ENCODE results near the gene ZMYM2.

The ZMYM2 gene

DNA sequence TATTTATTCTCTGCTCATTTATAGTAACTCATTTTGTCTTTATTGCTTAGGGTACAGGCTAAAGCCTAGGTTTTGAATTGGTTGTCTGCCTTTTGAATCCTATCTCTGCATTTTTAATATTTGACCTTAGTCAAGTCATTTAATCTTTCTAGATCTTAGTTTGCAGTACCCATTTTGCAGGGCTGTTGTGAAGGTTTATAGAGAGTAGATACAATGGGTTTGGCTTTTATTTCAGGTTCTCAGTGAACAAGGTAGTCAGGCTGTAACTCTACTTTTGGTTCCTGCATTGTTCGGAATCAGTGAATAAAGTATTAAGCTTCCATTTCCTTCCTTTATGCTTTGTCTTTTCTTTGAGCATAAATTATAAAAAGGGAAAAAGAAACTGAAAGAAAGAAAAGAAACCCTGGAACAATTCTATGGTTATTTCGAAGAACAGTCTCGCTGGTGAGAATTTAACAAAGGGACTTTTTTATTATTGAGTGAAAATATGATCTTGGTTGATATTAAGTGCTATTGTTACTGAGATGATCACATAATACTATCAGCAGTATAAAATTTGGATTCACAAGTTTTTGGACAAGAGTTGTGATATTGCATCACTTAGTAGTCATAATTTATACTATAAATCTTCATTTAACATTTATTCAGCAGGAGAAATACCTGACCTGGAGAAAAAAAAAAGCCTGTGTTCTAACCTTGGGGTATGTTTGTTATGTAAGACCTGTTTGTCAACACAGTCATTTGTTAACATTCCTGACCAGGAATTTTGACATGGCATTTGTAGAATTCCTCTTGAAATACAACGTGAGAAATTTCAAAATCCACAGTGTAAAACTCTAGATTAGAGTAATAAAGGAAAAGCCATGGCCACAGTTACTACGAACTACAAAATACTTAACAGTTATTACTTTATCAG lies 91.3 kb downstream of the ZMYM2 start:
- no peak for DNase-seq

GRCh38 chr13:20051366-20051765 lies 92.8 kb downstream of the ZMYM2 start:
- DNase-seq = no peak

- DNase-seq = no peak
Observed at GRCh38 chr13:20053016-20053415, 94.5 kb downstream of the ZMYM2 start.

DNA sequence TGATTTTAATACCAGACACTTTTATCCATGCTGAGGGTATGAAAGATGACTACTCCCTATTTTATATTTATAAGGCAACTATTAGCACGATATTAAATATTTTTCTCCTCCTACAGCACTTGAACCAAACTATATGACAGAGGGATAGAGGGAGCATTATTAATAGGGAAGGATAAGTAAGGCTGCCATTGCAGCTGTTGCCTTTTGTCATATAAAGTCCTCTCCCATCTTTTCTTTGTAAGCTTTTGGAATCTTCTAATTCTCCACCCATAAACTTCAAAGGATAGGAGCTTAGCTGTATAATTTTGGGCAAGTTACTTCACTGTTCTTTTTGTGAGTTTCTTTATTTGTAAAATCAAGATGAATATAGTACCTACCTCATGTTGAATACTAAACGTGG lies 95.4 kb downstream of the ZMYM2 start:
- no peak for DNase-seq

- no peak for DNase-seq
Observed at GRCh38 chr13:20054586-20054985, 96.1 kb downstream of the ZMYM2 start.

DNA sequence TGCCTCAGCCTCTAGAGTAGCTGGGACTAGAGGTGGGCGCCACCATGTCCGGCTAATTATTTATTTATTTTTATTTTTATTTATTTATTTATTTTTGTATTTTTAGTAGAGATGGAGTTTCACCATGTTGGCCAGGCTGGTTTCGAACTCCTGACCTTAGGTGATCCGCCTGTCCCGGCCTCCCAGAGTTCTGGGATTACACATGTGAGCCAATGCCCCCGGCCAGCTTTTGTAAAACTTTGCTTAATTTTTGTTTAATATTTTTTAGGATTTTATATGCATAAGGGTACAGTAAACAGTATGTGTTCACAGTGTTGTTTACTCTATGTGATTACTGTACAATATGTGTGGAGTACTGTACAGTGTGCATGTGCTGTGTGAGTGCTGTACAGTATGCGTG lies 98.7 kb downstream of the ZMYM2 start:
- DNase-seq = no peak

GRCh38 chr13:20057963-20058362 lies 99.4 kb downstream of the ZMYM2 start:
- no peak for DNase-seq

DNA sequence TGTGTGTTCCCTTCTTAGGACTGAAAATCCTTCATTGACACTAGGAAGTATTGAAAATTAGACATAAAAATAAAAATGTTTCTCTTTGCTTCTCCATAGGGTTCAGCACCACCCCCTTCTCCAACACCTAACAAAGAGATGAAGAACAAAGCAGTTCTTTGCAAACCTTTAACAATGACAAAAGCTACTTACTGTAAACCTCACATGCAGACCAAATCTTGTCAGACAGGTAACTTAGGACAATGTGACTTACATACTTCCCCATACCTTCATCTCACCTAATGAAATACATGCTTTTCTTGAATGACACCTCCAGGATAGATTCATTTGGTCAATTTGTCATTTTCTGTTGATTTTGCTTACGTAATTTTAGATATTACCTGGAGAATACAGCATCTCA lies 99.9 kb downstream of the ZMYM2 start:
- no peak for DNase-seq

DNA sequence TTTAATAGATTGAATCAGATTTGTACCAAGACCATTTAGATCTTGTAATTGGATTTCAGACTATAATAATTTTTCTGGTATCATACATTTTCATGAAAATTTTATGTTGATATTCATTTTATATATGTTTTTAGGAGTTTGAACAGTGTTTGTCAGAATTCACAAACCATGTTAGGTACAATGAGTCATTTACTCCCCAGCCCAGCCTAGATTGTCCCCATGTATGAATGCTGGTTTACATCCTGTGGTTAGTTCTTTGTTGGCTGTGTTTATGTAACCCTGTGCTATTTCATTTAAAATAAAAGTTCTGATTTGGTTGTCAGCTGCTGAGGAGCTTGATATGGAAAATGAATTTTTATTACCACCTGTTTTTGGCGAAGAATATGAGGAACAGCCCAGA lies 105.6 kb downstream of the ZMYM2 start:
- DNase-seq = no peak

- no peak for DNase-seq
Observed at GRCh38 chr13:20065516-20065915, 107.0 kb downstream of the ZMYM2 start.

- DNase-seq = no peak
Observed at GRCh38 chr13:20069956-20070355, 111.4 kb downstream of the ZMYM2 start.

GRCh38 chr13:20073775-20074174 lies 115.2 kb downstream of the ZMYM2 start:
- DNase-seq = no peak

- no peak for DNase-seq
Observed at GRCh38 chr13:20074966-20075365, 116.4 kb downstream of the ZMYM2 start.

DNA sequence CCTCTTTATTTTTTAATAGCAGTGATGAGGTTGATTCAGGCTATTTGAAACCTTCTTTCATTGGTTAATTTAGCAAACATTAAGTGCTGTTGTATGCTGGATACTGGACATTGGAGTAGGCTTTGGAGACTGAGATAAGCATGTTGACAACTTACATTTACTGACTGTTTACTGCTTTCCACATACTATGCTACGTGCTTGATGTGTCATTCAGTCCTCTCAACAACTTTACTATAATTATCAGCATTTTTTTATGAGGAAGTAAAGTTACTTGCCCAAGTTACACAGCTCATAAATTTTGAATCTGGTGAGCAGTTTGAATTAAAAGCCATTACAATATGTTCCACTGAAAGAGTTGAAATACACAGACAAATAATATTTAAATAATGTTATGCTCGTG lies 118.6 kb downstream of the ZMYM2 start:
- DNase-seq = no peak

DNA sequence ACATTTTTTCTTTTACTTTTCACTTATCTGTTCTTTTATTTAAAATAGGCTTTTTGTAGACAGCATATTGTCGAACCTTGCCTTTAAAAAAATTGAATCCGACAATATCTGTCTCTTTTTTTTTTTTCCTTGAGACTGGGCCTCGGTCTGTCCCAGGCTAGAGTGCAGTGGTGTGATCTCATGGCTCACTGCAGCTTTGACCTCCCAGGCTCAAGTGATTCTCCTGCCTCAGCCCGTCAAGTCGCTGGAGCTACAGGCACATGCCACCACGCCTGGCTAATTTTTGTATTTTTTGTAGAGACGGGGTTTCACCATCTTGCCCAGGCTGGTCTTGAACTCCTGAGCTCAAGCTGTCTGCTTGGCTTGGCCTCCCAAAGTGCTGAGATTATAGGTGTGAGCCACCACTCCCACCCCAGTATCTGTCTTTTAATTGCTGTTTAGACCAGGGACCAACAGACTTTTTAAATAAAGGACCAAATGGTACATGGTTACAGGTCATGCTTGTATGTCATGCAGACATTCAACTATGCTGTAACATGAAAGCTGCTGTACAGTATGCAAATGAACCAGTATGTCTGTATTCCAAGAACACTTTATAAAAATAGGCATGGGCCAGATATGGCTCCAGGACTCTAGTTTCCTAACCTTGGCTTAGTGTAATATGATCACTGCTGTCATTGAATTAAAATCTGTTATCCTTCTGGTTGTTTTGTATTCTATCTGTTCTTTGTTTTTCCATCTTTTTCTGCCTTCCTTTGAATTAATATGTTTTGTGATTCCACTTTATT lies 122.0 kb downstream of the ZMYM2 start:
- no peak for DNase-seq

GRCh38 chr13:20090349-20090748 lies 131.8 kb downstream of the ZMYM2 start:
- no peak for DNase-seq

DNA sequence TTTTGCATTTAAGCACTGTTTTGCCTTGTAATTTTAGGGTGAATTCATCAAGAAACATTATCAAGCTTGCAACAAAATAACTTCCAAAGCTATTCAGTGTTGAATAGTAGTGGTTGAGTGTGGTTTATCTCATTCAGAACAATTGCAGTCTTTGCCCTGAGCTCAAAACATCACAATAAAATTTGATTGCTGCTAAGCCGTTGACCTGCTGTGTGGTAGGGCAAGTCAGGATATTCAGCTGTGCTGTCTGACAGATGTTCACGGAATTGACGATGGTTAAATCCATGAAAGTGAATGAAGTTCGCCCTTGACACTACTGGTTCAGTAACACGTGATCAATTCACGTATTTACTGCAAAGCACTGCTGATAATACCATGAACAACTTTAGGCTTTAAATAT lies 135.4 kb downstream of the ZMYM2 start:
- no peak for DNase-seq

- no peak for DNase-seq
Observed at GRCh38 chr13:20099319-20099718, 140.8 kb downstream of the ZMYM2 start.

GRCh38 chr13:20101467-20102316 lies 143.2 kb downstream of the ZMYM2 start:
- DNase-seq = no peak

DNA sequence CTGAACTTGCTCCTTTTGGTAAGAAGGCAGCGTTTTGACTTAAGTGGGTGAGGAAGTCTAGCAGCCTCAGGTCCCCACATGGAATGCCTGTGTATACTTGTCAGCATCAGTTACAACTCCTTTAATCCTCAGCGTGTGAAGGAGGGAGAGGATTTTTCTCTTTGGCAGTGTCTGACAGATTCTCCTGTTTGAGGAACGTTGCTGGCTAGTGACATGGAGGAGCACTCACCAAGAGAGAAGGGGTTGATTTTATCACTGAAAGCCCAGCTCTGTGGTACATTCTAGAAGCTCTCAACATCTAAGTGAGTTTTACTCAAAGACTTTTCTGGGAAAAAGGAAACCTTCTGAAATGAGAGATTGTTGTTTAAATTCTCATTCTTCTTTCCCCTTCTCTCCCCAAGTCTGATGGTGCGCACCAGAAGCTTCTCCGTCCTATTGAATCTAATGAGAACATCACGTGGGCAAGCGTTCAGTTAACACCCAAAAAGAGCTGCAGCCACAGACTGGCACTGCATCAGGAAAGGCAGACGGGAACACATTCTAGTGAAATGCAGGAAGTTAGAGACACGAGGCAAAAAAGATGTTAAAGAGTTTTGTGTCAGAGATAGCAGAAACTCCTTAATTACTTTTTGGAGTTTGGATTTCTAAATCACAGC lies 144.1 kb downstream of the ZMYM2 start:
- no peak for DNase-seq

- no peak for DNase-seq
Observed at GRCh38 chr13:20105161-20105689, 146.7 kb downstream of the ZMYM2 start.

- DNase-seq = no peak
Observed at GRCh38 chr13:20106742-20107141, 148.2 kb downstream of the ZMYM2 start.
